Lower leg skin (tissue), 3 donors: ENCODE data around the gene RIPOR2.

ENCODE experiments used
- POLR2A ChIP-seq, 2 donors: fragments of 450-650 bp; IDR thresholded peaks; one replicate each; pipeline ENCODE4 v1.6.1; 2016 to 2017; ENCODE audit warnings: antibody characterized with exemption in 2 of 2, mild to moderate bottlenecking in 1 of 2, moderate library complexity in 1 of 2
- TF ChIP-seq, protein P1 (sequence below), 3 donors: fragments of 450-650 bp; IDR thresholded peaks; one replicate each; pipeline ENCODE4 v1.5.1; 2016; ENCODE audit warnings: antibody characterized with exemption in 3 of 3, mild to moderate bottlenecking in 3 of 3, moderate library complexity in 2 of 3

DNA sequence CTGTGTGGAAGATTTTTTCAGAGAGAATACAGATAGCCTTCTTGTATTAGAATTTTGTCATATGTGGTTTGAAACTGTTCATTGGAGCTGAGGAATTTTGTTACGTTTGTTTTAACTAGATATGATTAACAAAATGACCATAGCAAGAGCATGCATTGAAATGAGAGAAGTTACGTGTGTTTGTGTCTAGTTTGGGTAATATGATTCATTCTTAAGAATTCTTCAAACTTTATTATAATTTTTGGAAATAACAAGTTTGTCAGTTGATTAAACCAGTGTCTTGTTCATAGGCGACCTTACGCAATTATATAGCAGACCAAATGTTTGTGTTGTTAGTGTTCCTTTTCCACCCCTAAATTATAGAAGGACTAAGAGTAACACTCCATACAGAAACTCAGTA, 155.6 kb downstream of the RIPOR2 start:
- TF ChIP-seq POLR2A (IDR thresholded peaks at IDR 0.05) = no peak
- TF ChIP-seq, protein P1, sequence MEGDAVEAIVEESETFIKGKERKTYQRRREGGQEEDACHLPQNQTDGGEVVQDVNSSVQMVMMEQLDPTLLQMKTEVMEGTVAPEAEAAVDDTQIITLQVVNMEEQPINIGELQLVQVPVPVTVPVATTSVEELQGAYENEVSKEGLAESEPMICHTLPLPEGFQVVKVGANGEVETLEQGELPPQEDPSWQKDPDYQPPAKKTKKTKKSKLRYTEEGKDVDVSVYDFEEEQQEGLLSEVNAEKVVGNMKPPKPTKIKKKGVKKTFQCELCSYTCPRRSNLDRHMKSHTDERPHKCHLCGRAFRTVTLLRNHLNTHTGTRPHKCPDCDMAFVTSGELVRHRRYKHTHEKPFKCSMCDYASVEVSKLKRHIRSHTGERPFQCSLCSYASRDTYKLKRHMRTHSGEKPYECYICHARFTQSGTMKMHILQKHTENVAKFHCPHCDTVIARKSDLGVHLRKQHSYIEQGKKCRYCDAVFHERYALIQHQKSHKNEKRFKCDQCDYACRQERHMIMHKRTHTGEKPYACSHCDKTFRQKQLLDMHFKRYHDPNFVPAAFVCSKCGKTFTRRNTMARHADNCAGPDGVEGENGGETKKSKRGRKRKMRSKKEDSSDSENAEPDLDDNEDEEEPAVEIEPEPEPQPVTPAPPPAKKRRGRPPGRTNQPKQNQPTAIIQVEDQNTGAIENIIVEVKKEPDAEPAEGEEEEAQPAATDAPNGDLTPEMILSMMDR (IDR thresholded peaks at IDR 0.05) = no peak
